Measurements from ENCODE around the gene LAMTOR4. TPM values are rescaled to one million over a fixed set of nuclear protein-coding genes. Genes with fewer than 3 reads are reported as not detected.
A peak's percentile ranks its signal among the peaks of the same experiment; 100 is the strongest.

The LAMTOR4 gene
- total and polyA plus RNA-seq, 4 donors, result 63.4 to 288 (median 187) TPM

DNA sequence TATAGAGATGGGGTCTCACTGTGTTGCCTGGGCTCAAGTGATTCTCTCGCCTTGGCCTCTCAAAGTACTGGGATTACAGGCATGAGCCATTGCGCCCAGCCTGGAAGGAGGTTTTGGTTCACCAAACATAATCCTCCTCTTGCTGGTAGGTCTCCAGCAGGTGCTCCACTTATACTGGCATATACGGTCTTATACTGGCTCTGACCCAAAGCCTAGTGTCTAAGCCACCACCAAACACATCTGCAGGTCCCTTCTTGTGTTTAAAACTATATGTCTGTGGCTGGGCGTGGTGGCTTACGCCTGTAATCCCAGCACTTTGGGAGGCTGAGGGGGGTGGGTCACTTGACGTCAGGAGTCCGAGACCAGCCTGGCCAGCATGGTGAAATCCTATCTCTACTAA is 16.6 kb upstream of the LAMTOR4 start:
- DNase-seq (no peak), ATAC-seq (ENCODE audit: insufficient read depth, low FRiP score) (no peak)
- WGBS, 2 donors, result 62 to 71% methylated on average over 7 of the region's 7 CpGs
- Histone ChIP-seq H3K9me3 (ENCODE audit: control insufficient read depth in 4 of 4, insufficient read depth in 3 of 4, low read length in 3 of 4) (no peaks in the 10 kb centered on the region), H3K27me3 (ENCODE audit: control insufficient read depth in 3 of 3, insufficient read depth in 3 of 3, low read length in 2 of 3) (no peaks in the 10 kb centered on the region), H3K36me3 (ENCODE audit: control insufficient read depth in 4 of 4, insufficient read depth in 4 of 4, low read length in 4 of 4) (no peaks in the 10 kb centered on the region), H3K27ac (ENCODE audit: low read depth in 1 of 2, low read length in 1 of 2) (no peak overlapping the region), H3K9ac (ENCODE audit: insufficient read depth in 1 of 2, low read length in 2 of 2) (no peak overlapping the region), H3K4me1 (ENCODE audit: control insufficient read depth in 5 of 5, insufficient read depth in 5 of 5, low read length in 5 of 5) (peaks cover 0 to 10% (median 5%) of the 10 kb centered on the region in 5 donors), H3K4me3 (no peak overlapping the region)
- TF ChIP-seq CTCF (IDR thresholded peaks at IDR 0.05; ENCODE audit: control extremely low read depth, extremely low read depth), result no peak

GRCh38 chr7:100132697-100133151 is 16.0 kb upstream of the LAMTOR4 start:
- peak; percentile 85 for TF ChIP-seq CTCF (IDR thresholded peaks at IDR 0.05; ENCODE audit: control extremely low read depth, extremely low read depth)
- Histone ChIP-seq H3K27me3 (ENCODE audit: control insufficient read depth in 3 of 3, insufficient read depth in 3 of 3, low read length in 2 of 3) (no peaks in the 10 kb centered on the region), H3K36me3 (ENCODE audit: control insufficient read depth in 4 of 4, insufficient read depth in 4 of 4, low read length in 4 of 4) (no peaks in the 10 kb centered on the region), H3K27ac (ENCODE audit: low read depth in 1 of 2, low read length in 1 of 2) (no peak overlapping the region), H3K4me3 (no peak overlapping the region), H3K9ac (ENCODE audit: insufficient read depth in 1 of 2, low read length in 2 of 2) (peak overlapping the region in 1 of 2 donors; percentile 11), H3K4me1 (ENCODE audit: control insufficient read depth in 5 of 5, insufficient read depth in 5 of 5, low read length in 5 of 5) (peaks cover 0 to 9% (median 5%) of the 10 kb centered on the region in 5 donors), H3K9me3 (ENCODE audit: control insufficient read depth in 4 of 4, insufficient read depth in 3 of 4, low read length in 3 of 4) (no peaks in the 10 kb centered on the region)
- peak; percentile 70 for ATAC-seq (ENCODE audit: insufficient read depth, low FRiP score)
- WGBS, 2 donors, result 22 to 27% methylated on average over 3 of the region's 3 CpGs
- peak; percentile 63 to 72 (median 65) for DNase-seq

DNA sequence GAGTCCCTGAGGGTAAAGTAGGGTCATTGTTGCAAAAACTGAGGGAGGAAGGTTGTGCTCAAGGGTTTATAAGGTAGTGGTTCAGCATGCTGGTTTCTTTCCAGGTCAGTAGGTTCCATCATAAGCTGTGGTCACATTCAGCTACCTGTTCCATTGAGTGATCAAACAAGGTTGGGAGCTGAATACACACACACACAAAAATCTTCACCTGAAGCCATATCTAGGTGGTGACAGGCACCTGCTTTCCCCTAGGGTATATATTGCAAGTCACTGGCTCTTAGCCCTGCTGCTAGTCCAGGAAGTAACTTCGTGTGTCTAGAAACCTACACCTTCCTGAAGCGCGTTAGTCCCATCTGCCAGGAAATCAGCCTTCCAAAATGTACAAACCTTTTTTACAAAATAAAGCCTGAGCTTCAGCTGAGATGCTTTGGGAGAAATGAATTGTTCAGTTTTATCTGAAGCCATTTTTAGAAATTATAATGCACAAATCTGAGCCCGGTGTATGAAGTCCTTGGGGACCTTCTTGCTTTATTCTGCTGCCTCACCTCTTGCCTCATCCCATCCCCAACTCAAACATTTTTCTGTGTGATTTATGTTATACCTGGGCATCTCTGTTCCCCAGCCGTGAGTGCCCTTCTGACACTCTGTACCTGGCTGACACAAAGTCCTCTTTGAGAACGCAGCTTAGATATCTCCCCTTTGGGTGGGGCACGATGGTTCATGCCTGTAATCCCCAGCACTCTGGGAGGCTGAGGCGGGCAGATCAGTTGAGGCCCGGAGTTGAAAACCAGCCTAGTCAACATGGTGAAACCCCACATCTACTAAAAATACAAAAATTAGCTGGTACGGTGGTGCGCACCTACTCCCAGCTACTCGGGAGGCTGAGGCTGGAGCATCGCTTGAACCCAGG is 10.6 kb upstream of the LAMTOR4 start:
- Histone ChIP-seq H3K4me3 (no peak overlapping the region), H3K9ac (ENCODE audit: insufficient read depth in 1 of 2, low read length in 2 of 2) (no peak overlapping the region), H3K27ac (ENCODE audit: low read depth in 1 of 2, low read length in 1 of 2) (no peak overlapping the region), H3K9me3 (ENCODE audit: control insufficient read depth in 4 of 4, insufficient read depth in 3 of 4, low read length in 3 of 4) (no peaks in the 10 kb centered on the region), H3K36me3 (ENCODE audit: control insufficient read depth in 4 of 4, insufficient read depth in 4 of 4, low read length in 4 of 4) (no peaks in the 10 kb centered on the region), H3K27me3 (ENCODE audit: control insufficient read depth in 3 of 3, insufficient read depth in 3 of 3, low read length in 2 of 3) (no peaks in the 10 kb centered on the region), H3K4me1 (ENCODE audit: control insufficient read depth in 5 of 5, insufficient read depth in 5 of 5, low read length in 5 of 5) (no peaks in the 10 kb centered on the region)
- TF ChIP-seq CTCF (IDR thresholded peaks at IDR 0.05; ENCODE audit: control extremely low read depth, extremely low read depth), result no peak
- DNase-seq, result no peak
- 73 to 76% methylated on average over 13 of the region's 13 CpGs for WGBS, 2 donors
- no peak for ATAC-seq (ENCODE audit: insufficient read depth, low FRiP score)
